Measurements from ENCODE around the gene IQSEC3.

DNA sequence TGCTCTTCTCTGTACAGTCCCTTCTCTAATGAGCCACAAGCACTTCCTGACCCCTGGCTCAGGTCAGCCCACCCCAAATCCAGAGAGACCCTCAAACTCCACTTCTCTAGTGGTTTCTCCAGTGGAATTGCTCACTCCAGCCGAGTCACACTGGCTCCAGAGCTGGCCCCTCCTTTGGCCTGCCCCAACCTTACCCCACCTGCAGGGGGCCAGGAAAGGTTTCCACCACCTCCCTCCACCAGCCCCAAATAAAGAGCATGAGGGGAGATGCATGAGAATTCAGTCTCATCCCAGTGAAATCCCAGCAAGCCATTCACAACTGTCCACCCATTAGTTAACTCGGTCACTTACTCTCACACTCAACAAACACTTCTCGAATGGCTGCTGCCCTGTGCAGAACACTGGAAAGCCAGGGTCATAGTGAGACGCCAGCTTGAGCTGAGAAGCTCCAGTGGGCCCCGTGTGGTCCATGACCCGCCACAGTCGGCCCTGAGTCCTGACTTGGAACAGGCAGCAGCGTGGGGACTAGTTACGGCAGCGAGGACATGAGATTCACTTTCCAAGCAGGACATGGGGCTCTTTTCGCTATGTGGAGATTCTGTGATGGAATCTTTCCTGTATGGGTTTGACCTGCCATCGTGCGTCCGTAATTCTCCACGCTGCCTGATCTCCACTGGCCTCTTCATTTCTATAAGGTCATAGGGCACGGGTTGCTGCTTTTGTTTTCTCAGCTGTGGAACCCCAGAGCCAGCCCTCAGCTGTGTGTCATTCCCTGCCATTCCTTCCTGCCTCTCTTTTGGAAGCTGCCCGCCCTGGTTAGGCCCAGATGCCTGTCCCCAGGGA is 103.2 kb downstream of the IQSEC3 start:
- TF ChIP-seq, protein P1, sequence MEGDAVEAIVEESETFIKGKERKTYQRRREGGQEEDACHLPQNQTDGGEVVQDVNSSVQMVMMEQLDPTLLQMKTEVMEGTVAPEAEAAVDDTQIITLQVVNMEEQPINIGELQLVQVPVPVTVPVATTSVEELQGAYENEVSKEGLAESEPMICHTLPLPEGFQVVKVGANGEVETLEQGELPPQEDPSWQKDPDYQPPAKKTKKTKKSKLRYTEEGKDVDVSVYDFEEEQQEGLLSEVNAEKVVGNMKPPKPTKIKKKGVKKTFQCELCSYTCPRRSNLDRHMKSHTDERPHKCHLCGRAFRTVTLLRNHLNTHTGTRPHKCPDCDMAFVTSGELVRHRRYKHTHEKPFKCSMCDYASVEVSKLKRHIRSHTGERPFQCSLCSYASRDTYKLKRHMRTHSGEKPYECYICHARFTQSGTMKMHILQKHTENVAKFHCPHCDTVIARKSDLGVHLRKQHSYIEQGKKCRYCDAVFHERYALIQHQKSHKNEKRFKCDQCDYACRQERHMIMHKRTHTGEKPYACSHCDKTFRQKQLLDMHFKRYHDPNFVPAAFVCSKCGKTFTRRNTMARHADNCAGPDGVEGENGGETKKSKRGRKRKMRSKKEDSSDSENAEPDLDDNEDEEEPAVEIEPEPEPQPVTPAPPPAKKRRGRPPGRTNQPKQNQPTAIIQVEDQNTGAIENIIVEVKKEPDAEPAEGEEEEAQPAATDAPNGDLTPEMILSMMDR (conservative IDR thresholded peaks at IDR 0.05; ENCODE audit: low read length) = peak; percentile 48
- TF ChIP-seq EZH2phosphoT487 (IDR thresholded peaks at IDR 0.05; ENCODE audit: borderline replicate concordance, low read depth, low read length) = no peak

Measured in OCI-LY7 (cell line).